Stimulated activated CD8-positive, alpha-beta memory T cell treated with anti-CD3 and anti-CD28 coated beads, Interleukin-4, amount 100 ng/mL, for 24 hours (primary cell): ENCODE data around the gene BRD1.
"Not testable (repeated sequence)": the region's sequence is repeated elsewhere in the genome, so short reads cannot be mapped to it uniquely, and the experiment has no call there.

Source experiments
- DNase-seq: peaks from one replicate; pipeline ENCODE4 v3.0.0-alpha.2; 2020; ENCODE audit warnings: low read depth

Gene BRD1

GRCh38 chr22:49825944-49826602 lies 1.6 kb downstream of the BRD1 start:
- peak; percentile 52 for DNase-seq

DNA sequence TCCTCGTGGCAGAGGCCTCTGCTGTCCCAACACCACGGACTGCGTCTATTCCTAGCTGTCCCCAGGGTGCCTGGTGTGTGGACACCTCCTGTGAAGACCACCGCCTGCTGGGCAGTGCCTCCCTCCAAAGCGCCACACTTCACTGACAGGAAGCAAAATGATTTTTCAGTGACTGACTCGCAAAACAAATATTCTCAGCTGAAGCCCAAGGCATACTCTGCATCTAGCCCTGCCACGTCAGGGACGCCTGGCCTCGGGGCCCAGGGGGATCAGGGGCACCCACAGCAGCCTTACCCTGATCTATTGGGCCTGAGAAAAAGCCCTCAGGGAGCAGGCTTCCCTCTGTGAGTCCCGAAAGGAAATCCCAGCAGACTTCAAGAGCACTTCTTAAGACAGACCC lies 2.2 kb downstream of the BRD1 start:
- DNase-seq = no peak

DNA sequence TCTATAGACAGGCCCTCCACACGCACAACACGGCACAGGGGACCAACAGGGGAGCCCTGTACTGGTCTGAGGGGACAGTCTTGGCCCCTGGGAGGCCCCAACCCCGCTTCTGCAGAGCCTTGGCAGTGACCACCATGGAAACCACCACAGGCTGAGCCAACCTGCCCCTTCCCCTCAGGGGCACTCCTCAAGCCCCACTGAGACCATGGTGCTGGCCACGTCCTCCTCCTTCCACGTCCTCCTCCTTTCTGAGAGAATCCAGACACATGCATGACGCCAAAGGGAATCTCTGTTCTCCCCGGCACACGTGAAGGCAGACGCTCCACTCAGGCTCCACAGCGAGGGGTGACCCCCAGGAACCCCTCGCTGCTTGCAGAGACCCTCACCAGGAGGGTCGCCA lies 2.7 kb downstream of the BRD1 start:
- DNase-seq = no peak

GRCh38 chr22:49824185-49824925 lies 3.3 kb downstream of the BRD1 start:
- no peak for DNase-seq

- no peak for DNase-seq
Observed at GRCh38 chr22:49823289-49824045, 4.2 kb downstream of the BRD1 start.

- not testable (repeated sequence) for DNase-seq
Observed at GRCh38 chr22:49821741-49822140, 5.9 kb downstream of the BRD1 start.

GRCh38 chr22:49820984-49821383 lies 6.7 kb downstream of the BRD1 start:
- no peak for DNase-seq

- DNase-seq = no peak
Observed at GRCh38 chr22:49817359-49817758, 10.3 kb downstream of the BRD1 start.

DNA sequence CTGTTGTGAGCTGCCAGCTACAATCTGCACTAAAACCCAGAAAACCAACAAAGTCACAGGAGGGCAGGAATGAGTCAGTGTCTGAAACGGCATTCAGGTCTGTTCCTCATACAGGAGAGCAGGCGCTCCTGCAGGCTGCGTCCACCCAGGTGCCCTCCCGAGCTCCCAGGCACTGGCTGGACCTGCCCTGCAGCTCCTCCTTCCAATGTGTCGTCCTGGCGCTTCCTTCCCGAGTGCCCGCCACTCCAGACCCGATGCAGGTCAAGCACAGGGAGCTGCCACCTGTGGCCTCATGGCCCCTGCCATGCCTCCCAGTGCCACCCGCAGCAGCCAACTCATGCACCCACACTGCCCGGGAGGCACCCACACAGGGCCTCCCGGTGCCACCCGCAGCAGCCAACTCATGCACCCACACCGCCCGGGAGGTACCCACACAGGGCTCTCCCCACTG lies 12.0 kb downstream of the BRD1 start:
- no peak for DNase-seq

DNA sequence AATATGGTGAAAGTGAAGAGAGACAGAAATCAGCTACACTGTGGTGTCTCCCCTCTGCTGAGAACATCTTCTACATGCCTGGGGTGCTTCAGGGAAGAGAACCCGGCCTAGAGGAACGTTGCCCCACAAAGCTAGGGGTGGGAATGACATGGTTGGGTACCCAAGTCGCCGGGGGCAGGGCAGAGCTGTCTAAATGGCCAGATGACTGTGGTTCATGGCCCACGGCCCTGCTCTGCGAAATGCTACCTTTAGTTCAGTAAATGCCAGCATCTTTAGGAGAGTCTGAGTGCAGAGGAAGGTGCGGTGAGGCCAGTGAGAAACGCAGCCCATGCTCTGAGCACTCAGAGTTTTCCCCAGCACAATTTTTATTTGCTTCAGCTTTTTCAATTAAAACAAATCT lies 12.8 kb downstream of the BRD1 start:
- no peak for DNase-seq

- DNase-seq = no peak
Observed at GRCh38 chr22:49814164-49814686, 13.4 kb downstream of the BRD1 start.

DNA sequence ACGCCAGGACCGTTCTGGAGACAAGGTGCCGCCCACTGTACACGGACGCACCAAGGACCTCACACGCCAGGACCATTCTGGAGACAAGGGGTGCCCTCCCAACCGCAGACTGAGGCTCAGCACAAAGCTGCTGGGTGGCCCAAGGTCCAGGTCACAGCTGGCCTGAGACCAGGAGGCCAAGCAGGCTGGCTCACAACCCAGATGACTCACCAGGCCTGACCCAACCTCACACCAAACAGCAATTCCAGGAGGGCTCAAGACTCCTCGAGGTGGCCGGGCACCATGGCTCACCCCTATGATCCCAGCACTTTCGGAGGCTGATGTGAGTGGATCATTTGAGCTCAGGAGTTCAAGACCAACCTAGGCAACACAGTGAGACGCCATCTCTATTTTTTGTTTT lies 14.8 kb downstream of the BRD1 start:
- no peak for DNase-seq

GRCh38 chr22:49811020-49811791 lies 16.5 kb downstream of the BRD1 start:
- no peak for DNase-seq

- DNase-seq = no peak
Observed at GRCh38 chr22:49810363-49811019, 17.2 kb downstream of the BRD1 start.

DNA sequence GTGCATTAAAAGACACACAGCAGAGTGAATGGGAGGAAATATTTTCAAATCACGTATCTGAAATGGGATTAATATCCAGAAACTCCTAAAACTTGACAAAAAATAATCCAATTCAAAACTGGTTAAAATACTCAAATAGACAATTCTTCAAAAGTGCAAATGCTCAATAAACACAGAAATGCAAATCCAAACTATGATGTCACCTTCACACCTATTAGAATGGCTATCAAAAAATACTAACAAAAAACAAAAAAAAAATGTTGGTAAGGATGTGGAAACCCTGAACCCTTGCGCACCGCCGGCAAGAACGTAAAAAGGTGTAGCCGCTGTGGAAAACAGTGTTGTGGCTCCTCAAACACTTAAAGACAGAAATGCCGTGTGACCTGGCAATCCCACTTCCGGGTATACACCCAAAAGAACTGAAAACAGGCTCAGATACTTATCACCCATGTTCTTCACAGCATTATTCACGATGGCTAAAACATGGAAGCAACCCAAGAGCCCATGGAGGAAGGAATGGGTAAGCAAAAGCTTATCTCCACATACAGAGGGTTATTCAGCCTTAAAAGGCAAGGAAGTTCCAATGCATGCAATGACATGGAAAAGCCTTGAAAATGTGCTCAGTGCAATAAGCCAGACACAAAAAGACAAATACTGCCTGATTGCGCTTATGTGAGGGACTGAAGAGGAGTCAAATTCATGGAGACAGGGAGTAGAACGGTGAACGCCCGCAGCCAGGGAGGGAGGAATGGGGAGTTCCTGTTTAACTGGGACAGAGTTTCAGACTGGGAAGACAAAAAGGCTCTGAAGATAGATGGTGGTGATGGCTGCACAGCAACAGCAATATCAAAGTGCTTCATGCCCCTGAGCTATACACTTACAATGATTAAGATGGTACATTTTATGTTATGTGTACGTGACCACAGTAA lies 19.6 kb downstream of the BRD1 start:
- DNase-seq = no peak

DNA sequence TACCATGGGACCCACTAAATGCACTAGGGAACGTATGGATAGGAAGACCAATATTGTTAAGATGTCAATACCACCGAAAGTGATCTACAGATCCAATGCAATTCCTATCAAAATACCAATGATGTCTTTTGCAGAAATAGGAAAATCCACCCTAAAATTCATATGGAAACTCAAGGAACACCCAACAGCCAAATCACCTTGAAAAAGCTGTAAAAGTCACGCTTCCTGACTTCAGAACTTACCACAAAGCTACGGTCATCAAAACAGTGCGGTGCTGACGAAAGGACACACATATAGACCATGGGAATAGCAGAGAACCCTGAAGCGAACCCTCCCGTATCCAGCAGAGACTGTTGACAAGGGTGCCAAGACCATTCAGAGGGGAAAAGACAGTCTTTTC lies 20.5 kb downstream of the BRD1 start:
- DNase-seq = no peak

- no peak for DNase-seq
Observed at GRCh38 chr22:49803737-49804375, 23.8 kb downstream of the BRD1 start.

DNA sequence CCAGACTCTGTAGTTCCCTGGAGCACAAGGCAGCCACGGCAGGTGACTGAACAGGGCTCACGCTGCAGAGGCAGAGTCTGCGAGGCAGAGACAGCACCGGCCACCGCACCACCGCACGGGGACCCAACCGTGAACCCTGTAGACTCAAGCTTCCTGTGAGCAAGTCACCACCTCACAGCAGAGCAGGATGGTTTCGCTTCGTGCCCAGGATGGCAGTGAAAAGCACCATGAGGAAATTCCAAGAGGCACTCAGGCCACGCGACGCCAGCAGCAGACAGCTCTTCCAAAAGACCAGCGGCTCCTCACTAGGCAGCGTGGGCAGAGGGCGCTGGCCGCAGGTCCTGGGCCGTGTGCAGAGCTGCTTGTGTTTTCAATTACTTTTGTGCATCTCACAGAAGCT lies 24.5 kb downstream of the BRD1 start:
- no peak for DNase-seq

- DNase-seq = no peak
Observed at GRCh38 chr22:49801391-49802060, 26.1 kb downstream of the BRD1 start.
